Spinal cord (tissue), 10 donors: ENCODE results near the gene NAV2. TPM values are rescaled to one million over a fixed set of nuclear protein-coding genes. Genes with fewer than 3 reads are reported as not detected.
A peak's percentile ranks its signal among the peaks of the same experiment; 100 is the strongest.

Source experiments
- DNase-seq, 6 donors: peaks; one replicate each; pipeline versions ENCODE4 v3.0.0 to v3.0.0-alpha.2; 2013 to 2015; ENCODE audit warnings: low spot score in 6 of 6, low read depth in 4 of 6
- H3K27ac ChIP-seq: one replicate; pipeline ENCODE4 v1.5.1; 2013; ENCODE audit warnings: low read depth, low read length, control low read depth
- H3K27me3 ChIP-seq: one replicate; pipeline ENCODE4 v1.6.1; 2013; ENCODE audit warnings: low read length; ENCODE audit not compliant: control insufficient read depth, insufficient read depth
- H3K36me3 ChIP-seq: one replicate; pipeline ENCODE4 v1.6.1; 2013; ENCODE audit warnings: low read length; ENCODE audit not compliant: control insufficient read depth, insufficient read depth
- H3K4me1 ChIP-seq: one replicate; pipeline ENCODE4 v1.6.1; 2013; ENCODE audit warnings: low read length; ENCODE audit not compliant: control insufficient read depth, insufficient read depth
- H3K4me3 ChIP-seq: one replicate; pipeline ENCODE4 v1.5.1; 2013; ENCODE audit warnings: low read depth, low read length, control low read depth
- H3K9me3 ChIP-seq: one replicate; pipeline ENCODE4 v1.6.1; 2013; ENCODE audit warnings: low read length; ENCODE audit not compliant: control insufficient read depth, insufficient read depth
- WGBS: methylation state at CpG from one replicate; pipeline ENCODE4 v1.1.5; 2013; ENCODE audit warnings: missing lambda C conversion rate; ENCODE audit not compliant: insufficient coverage; 5-methylcytosine and 5-hydroxymethylcytosine counted together
- polyA plus RNA-seq, 2 donors: library from polyadenylated mRNA; unstranded; fragments of 120-200 nt; gene quantifications; one replicate each; pipeline ENCODE4 v1.2.1, GENCODE V29; 2013; ENCODE audit not compliant: insufficient read length in 2 of 2
- total RNA-seq, 2 donors: library from RNA; depleted of rRNA in 1 of 2; stranded (reverse); fragments of 120-200 nt in 1 of 2; fragments of >200 nt in 1 of 2; gene quantifications; one replicate each; pipeline versions ENCODE4 v1.2.3 to v1.2.4, GENCODE V29; 2013 to 2014
- donor health status: healthy.

NAV2 gene
- total and polyA plus RNA-seq, 4 donors, result 23.4 to 50.1 (median 30.4) TPM

GRCh38 chr11:20047006-20047768, 334.6 kb downstream of the NAV2 start:
- Histone ChIP-seq H3K4me3 (no peak overlapping the region), H3K4me1 (peaks cover 32% of the 10 kb centered on the region), H3K9me3 (no peaks in the 10 kb centered on the region), H3K36me3 (peaks cover 36% of the 10 kb centered on the region), H3K27ac (no peak overlapping the region), H3K27me3 (no peaks in the 10 kb centered on the region)
- no peak for DNase-seq
- WGBS, result no CpG with 5 or more reads among the region's 4 CpGs

DNA sequence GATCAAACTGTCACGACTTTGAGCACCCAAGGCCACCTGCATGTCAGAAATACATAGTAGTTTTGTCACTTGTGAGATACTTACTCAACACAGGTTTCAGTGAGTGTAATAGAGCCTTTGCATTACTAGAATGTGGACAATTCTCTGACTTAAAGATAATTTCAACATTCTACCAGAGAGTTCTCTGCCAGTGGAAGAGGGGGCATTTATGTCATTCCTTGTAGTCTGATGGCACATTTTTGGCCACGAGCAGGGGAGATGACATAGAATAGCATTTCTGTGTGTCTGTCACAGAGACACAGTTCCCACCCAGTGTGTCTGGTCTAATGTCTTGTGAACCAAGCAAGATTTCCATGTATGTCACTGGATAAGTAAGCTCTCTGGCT, 335.1 kb downstream of the NAV2 start:
- DNase-seq, result no peak
- Histone ChIP-seq H3K4me1 (peaks cover 27% of the 10 kb centered on the region), H3K4me3 (no peak overlapping the region), H3K27ac (no peak overlapping the region), H3K27me3 (no peaks in the 10 kb centered on the region), H3K36me3 (peaks cover 36% of the 10 kb centered on the region), H3K9me3 (no peaks in the 10 kb centered on the region)
- WGBS, result 80% methylated on average over 2 of the region's 2 CpGs

DNA sequence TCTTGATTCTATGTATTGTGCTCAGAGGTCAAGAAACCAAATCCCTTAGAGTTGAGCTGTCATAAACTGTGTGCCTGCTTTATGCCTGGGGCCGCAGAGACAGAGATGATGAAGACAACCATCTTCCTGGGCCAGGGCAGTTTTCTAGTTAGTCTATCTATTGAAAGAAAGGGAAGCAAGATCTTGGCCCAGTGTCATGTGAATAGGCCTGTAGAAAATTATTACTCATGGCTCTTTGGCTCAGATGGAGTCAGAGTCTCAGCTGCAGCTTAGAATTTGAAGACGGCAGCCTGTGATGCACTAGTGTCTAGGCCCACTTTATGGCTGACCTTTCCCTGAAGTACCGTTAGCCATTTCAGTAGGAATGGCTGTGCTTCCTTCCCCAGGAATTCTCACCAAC, 335.6 kb downstream of the NAV2 start:
- Histone ChIP-seq H3K9me3 (no peaks in the 10 kb centered on the region), H3K27me3 (no peaks in the 10 kb centered on the region), H3K4me1 (peaks cover 22% of the 10 kb centered on the region), H3K27ac (no peak overlapping the region), H3K4me3 (no peak overlapping the region), H3K36me3 (peaks cover 36% of the 10 kb centered on the region)
- WGBS, result 78% methylated on average over 3 of the region's 3 CpGs
- no peak for DNase-seq

GRCh38 chr11:20048707-20049106, 336.1 kb downstream of the NAV2 start:
- DNase-seq, result no peak
- Histone ChIP-seq H3K9me3 (no peaks in the 10 kb centered on the region), H3K27ac (no peak overlapping the region), H3K27me3 (no peaks in the 10 kb centered on the region), H3K36me3 (peaks cover 36% of the 10 kb centered on the region), H3K4me1 (peaks cover 20% of the 10 kb centered on the region), H3K4me3 (no peak overlapping the region)
- WGBS, result 95% methylated on average over 9 of the region's 9 CpGs

DNA sequence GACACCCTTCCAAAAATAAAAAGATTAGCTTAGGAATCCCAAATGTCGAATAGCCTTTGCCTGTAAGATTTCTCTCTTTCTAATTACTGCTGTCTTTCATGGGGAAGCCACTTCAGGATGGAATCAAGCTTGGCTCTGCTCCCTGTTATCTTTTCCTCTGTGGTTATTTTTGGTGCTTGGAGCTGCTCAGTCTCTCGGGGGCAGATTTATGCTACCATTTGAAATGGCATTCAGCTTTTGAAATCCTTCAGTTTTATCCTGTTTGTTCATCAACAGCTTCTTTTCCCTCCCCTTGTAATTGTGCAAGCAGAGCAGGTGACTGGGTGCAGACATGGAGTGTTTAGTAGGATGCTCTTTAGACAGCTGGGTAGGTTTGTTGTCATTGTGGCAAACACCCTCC, 336.6 kb downstream of the NAV2 start:
- DNase-seq, result no peak

DNA sequence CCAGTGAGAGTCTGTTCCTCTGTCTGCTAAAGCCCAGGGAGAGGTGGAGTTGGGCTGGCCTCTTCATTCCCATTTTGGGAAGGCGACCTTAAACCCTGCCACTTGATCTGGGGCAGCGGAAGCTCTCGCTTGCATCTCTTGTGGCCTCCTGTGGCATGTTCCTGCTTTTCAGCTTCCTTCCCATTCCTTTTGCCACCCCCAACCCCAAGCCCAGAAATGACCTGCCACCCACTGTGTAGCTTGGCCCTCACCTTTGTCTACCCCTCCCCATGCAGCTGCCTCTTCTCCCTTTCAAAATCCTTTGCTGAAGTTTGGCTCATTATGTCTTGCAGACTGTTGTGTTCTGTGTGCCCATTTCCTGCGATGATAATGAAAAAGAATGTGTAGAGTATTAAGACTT, 337.4 kb downstream of the NAV2 start:
- peaks cover 28% of the 10 kb centered on the region for H3K36me3 ChIP-seq
- no peak for DNase-seq
- WGBS, result 89% methylated on average over 3 of the region's 4 CpGs
- no peak overlapping the region for H3K27ac ChIP-seq
- no peaks in the 10 kb centered on the region for H3K27me3 ChIP-seq
- no peaks in the 10 kb centered on the region for H3K9me3 ChIP-seq
- no peak overlapping the region for H3K4me3 ChIP-seq
- H3K4me1 ChIP-seq, result peaks cover 20% of the 10 kb centered on the region

More for the DNA sequence above, 336.6 kb downstream of the NAV2 start:
- no CpG with 5 or more reads among the region's 2 CpGs for WGBS
- no peak overlapping the region for H3K4me3 ChIP-seq
- peaks cover 20% of the 10 kb centered on the region for H3K4me1 ChIP-seq
- no peak overlapping the region for H3K27ac ChIP-seq
- H3K9me3 ChIP-seq, result no peaks in the 10 kb centered on the region
- no peaks in the 10 kb centered on the region for H3K27me3 ChIP-seq
- H3K36me3 ChIP-seq, result peaks cover 32% of the 10 kb centered on the region

DNA sequence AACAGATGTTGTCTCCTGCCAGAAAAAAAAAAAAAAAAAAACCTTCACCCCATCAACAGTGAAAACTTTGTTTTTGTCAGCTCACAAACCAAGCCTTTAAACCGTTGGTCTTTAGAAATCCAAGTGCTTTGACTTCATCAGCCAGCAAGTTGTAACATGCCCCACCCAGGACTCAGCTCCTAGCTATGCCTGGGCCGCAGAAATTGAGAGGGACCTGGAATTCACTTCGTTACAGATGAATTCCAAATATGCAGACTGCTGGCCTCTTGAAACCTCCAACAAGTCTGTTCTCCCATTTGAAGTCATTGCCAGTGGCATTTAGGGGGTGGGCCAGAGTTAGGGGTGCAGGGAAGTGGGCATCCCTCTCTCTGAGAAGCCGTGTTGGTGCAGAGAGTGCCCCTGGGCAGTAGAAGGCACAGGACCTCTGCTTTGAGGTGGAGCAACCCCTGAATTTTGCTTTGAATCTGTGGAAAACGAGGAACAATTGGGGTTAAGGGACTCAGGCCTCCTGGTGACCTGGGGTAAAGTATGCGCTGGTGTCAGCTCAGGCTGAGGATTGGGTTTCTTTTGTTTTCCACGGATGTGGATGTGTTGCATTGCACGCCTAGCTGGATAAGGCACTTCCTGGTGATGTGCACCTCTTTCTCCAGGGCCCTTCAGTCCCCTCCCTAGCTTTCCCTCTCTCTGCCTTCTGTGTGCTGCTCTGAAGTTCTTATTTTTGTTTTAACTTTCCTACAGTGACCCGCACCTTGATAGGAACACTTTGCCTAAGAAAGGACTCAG, 338.1 kb downstream of the NAV2 start:
- H3K4me3 ChIP-seq, result no peak overlapping the region
- H3K27ac ChIP-seq, result no peak overlapping the region
- no peaks in the 10 kb centered on the region for H3K9me3 ChIP-seq
- DNase-seq, result no peak
- H3K4me1 ChIP-seq, result peaks cover 20% of the 10 kb centered on the region
- H3K36me3 ChIP-seq, result peaks cover 24% of the 10 kb centered on the region
- 77% methylated on average over 8 of the region's 9 CpGs for WGBS
- H3K27me3 ChIP-seq, result no peaks in the 10 kb centered on the region

- no peaks in the 10 kb centered on the region for H3K27me3 ChIP-seq
- H3K36me3 ChIP-seq, result peaks cover 21% of the 10 kb centered on the region
- H3K9me3 ChIP-seq, result no peaks in the 10 kb centered on the region
- no peak overlapping the region for H3K4me3 ChIP-seq
- peaks cover 23% of the 10 kb centered on the region for H3K4me1 ChIP-seq
- H3K27ac ChIP-seq, result no peak overlapping the region
- DNase-seq, result peak in 1 of 6 donors; percentile 55
- WGBS, result 53% methylated on average over 2 of the region's 5 CpGs
Measured at GRCh38 chr11:20051469-20052399, 339.1 kb downstream of the NAV2 start.

GRCh38 chr11:20053572-20053971, 340.9 kb downstream of the NAV2 start:
- no peaks in the 10 kb centered on the region for H3K27me3 ChIP-seq
- H3K9me3 ChIP-seq, result no peaks in the 10 kb centered on the region
- no peak overlapping the region for H3K27ac ChIP-seq
- DNase-seq, result no peak
- peaks cover 23% of the 10 kb centered on the region for H3K4me1 ChIP-seq
- no peak overlapping the region for H3K4me3 ChIP-seq
- H3K36me3 ChIP-seq, result peaks cover 21% of the 10 kb centered on the region
- 80% methylated on average over 1 of the region's 4 CpGs for WGBS
